SK-N-SH treated with all-trans-retinoic acid at 6 μM for 48 hours (cell line): Measurements from ENCODE around the gene LYPD5.

ENCODE experiments used
- BACH2 ChIP-seq: fragments of 250-450 bp; sonication (Bioruptor Pico); IDR thresholded peaks from 2 replicates; pipeline ENCODE4 v1.9.0; 2021; ENCODE audit warnings: mild to moderate bottlenecking, borderline replicate concordance
- CSDC2 ChIP-seq: fragments of 250-450 bp; sonication (Bioruptor Pico); IDR thresholded peaks from 2 replicates; pipeline ENCODE4 v1.5.0; 2020; ENCODE audit warnings: mild to moderate bottlenecking, moderate library complexity
- GLIS3 ChIP-seq: fragments of 250-450 bp; sonication (Bioruptor Pico); IDR thresholded peaks from 2 replicates; pipeline ENCODE4 v1.5.0; 2020; ENCODE audit warnings: mild to moderate bottlenecking, moderate library complexity
- ZNF70 ChIP-seq: fragments of 450-650 bp; formaldehyde crosslinking; IDR thresholded peaks from 2 replicates; pipeline ENCODE4 v1.5.0; 2020; ENCODE audit warnings: mild to moderate bottlenecking, moderate library complexity
- TF ChIP-seq, protein P1 (sequence below): fragments of 250-450 bp; sonication (Bioruptor Pico); IDR thresholded peaks from 2 replicates; pipeline ENCODE4 v1.8.0; 2021; ENCODE audit warnings: low read depth, mild to moderate bottlenecking, moderate library complexity, borderline replicate concordance
- TF ChIP-seq, protein P2 (sequence below): fragments of 250-450 bp; sonication (Bioruptor Pico); IDR thresholded peaks from 2 replicates; pipeline ENCODE4 v1.8.0; 2020; ENCODE audit warnings: mild to moderate bottlenecking, moderate library complexity, borderline replicate concordance
- TF ChIP-seq, protein P3 (sequence below): fragments of 250-450 bp; sonication (Bioruptor Pico); IDR thresholded peaks from 2 replicates; pipeline ENCODE4 v1.5.1; 2020; ENCODE audit warnings: low read depth, mild to moderate bottlenecking, moderate library complexity

DNA sequence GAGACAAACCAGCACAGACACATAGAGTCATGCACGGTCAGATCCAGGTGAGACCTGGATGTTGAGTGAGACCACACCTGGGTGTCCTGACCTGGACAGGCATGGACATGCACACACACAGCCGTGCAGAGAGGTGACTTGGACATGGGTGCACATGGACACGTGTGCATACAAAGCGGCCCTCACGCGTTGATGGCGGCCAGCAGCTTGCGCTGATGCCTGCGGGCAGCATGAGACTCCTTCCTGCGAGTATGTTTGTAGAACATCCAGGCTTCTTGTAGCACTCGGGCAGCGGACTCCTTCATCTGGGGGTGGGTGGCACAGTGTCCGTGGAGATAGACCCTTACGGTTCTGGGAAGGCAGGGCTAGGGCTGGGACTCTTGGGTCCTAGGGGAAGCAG, 33.0 kb downstream of the LYPD5 start:
- TF ChIP-seq BACH2, result no peak
- TF ChIP-seq, protein P1, sequence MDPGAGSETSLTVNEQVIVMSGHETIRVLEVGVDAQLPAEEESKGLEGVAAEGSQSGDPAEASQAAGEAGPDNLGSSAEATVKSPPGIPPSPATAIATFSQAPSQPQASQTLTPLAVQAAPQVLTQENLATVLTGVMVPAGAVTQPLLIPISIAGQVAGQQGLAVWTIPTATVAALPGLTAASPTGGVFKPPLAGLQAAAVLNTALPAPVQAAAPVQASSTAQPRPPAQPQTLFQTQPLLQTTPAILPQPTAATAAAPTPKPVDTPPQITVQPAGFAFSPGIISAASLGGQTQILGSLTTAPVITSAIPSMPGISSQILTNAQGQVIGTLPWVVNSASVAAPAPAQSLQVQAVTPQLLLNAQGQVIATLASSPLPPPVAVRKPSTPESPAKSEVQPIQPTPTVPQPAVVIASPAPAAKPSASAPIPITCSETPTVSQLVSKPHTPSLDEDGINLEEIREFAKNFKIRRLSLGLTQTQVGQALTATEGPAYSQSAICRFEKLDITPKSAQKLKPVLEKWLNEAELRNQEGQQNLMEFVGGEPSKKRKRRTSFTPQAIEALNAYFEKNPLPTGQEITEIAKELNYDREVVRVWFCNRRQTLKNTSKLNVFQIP (CRISPR knock-in tag), result no peak
- no peak for TF ChIP-seq CSDC2 (CRISPR knock-in tag)
- TF ChIP-seq, protein P2, sequence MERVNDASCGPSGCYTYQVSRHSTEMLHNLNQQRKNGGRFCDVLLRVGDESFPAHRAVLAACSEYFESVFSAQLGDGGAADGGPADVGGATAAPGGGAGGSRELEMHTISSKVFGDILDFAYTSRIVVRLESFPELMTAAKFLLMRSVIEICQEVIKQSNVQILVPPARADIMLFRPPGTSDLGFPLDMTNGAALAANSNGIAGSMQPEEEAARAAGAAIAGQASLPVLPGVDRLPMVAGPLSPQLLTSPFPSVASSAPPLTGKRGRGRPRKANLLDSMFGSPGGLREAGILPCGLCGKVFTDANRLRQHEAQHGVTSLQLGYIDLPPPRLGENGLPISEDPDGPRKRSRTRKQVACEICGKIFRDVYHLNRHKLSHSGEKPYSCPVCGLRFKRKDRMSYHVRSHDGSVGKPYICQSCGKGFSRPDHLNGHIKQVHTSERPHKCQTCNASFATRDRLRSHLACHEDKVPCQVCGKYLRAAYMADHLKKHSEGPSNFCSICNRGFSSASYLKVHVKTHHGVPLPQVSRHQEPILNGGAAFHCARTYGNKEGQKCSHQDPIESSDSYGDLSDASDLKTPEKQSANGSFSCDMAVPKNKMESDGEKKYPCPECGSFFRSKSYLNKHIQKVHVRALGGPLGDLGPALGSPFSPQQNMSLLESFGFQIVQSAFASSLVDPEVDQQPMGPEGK, result no peak
- TF ChIP-seq ZNF70 (CRISPR knock-in tag), result no peak
- no peak for TF ChIP-seq GLIS3 (CRISPR knock-in tag)
- TF ChIP-seq, protein P3, sequence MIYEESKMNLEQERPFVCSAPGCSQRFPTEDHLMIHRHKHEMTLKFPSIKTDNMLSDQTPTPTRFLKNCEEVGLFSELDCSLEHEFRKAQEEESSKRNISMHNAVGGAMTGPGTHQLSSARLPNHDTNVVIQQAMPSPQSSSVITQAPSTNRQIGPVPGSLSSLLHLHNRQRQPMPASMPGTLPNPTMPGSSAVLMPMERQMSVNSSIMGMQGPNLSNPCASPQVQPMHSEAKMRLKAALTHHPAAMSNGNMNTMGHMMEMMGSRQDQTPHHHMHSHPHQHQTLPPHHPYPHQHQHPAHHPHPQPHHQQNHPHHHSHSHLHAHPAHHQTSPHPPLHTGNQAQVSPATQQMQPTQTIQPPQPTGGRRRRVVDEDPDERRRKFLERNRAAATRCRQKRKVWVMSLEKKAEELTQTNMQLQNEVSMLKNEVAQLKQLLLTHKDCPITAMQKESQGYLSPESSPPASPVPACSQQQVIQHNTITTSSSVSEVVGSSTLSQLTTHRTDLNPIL (CRISPR knock-in tag), result no peak
